ENCODE data around the gene MICA.

DNA sequence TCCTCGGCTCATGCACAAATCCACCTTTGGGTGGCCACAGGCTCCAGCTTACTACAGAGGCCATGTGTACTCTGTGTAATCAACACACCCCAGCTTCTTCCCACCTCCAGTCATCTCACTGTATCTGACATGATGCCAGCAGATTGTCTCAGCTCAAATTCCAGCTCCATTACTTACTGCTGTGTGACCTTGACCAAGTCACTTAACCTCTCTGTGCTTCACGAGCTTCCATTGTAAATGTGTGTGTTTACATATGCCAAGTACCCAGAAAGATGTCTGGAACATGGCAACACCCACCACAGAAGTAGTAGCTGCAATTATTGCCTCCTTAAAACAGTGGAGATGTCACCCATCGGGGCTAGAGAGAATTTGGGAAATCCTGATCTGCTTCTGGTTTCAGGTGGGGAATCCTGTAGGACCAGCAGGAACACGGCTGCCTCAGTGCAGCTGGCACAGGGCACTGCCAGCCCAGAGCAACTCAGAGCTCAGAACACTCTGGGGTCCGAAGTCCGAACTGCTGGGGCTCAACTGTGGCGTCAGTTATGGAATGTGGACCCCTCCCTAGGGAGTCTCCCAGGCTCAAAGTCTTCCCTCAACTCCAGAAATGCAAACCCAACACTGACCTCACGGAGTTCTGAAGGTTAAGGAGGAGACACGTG lies 25.2 kb upstream of the MICA start:
- TF ChIP-seq CTCF (IDR thresholded peaks at IDR 0.05) (no peak), POLR2AphosphoS5 (IDR thresholded peaks at IDR 0.05) (no peak), POLR2A (IDR thresholded peaks at IDR 0.05) (no peak), EP300 (IDR thresholded peaks at IDR 0.05) (no peak)

Data from gastroesophageal sphincter (tissue), 3 donors.